ENCODE data around the gene TMEM132D.

DNA sequence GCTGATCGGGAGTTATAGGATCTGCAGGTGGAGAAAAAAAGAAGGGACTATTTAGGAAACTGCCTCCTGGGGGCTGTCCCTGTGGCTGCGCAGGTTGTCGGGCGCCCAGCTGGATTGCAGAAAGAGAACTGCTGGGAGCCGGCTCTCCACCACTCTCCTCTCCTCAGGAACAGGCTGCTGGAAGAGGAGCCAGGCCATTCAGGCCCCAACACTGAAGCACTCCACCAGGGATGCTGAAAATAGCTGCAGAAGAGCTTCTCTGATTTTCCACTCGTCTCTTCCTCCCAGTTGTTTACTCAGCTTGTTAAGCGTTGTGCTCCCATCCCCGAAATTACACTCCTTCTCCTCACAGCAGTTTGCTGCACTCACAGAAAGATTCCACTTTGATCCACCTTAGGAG lies 703.2 kb downstream of the TMEM132D start:
- TF ChIP-seq CTCF (conservative IDR thresholded peaks at IDR 0.05; ENCODE audit: low read depth, low read length) (no peak), EZH2 (IDR thresholded peaks at IDR 0.05; ENCODE audit: borderline replicate concordance, low read depth, low read length, poor library complexity, severe bottlenecking) (no peak)
